GM12865 (cell line): ENCODE measurements around the gene ZNF530.

ENCODE experiments used
- DNase-seq: peaks from one replicate; pipeline ENCODE4 v3.0.0; 2010; ENCODE audit warnings: low read depth
- H3K4me3 ChIP-seq: 2 replicates; pipeline ENCODE4 v1.5.1; 2011; ENCODE audit warnings: mild to moderate bottlenecking, low read depth, low read length, control low read depth
- CTCF ChIP-seq: IDR thresholded peaks from 2 replicates; pipeline ENCODE4 v1.5.1; 2011; ENCODE audit warnings: low read length, control low read depth, low read depth, inconsistent platforms; ENCODE audit not compliant: insufficient read depth; ENCODE audit errors: missing control alignments

ZNF530 gene

DNA sequence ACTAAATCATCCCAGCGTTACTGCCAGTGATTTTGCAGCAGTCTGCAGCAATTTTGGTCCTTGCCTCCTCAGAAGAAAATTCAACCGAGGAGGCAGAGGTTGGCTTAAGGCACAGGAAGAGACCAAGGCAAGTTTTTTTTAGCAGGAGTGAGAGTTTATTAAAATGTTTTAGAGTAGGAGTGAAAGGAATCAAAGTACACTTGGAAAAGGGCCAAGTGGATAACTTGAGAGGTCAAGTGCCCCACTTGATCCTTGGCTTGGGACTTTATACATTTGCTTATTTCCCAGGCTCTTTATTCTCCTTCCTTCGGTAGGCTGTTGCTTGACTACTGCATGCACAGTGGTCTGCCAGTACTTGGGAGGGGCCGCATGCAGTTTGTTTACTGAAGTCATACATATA is 11.4 kb downstream of the ZNF530 start:
- H3K4me3 ChIP-seq, result no peak overlapping the region
- DNase-seq, result no peak
- TF ChIP-seq CTCF, result no peak

DNA sequence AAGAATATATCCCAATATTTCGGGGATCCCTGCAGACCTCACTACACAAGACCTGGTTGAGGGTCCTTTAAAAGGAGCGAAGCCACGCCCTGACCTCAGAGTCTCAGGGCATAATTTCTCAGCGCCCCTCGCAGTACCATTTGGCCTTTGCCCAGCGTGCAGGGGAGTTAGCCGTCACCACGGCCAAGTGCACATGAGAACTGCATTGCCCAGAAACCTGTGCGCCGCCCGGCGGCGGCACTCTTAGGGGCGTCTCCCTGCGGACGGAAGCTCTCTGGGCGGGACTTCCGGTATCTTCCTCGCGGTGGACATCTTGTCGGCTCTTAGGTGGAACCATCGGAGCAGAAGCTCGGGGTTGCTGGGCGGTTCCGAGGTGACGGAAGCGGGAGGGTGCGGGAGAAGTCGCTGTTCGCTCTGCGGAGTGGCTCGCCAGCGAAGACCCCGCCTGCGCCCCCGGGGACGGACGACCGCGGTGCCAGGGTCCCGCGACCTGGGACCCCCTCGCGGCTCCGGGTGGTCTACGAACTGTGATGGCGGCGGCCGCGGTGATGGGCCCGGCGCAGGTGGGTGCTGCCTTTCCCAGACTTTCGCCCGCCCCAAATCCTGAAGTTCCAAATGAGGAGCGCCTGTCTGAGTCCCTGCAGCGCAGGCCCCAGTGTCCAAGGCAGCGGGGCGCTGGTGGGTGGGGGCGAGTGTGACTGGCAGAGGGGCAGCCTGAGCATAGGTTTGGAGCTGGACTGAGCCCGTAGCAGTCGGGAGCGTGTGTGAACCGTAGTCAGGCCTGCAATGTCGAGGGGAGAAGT is 14.5 kb downstream of the ZNF530 start, which contains the start of gene ZNF134:
ZNF134 (plus strand) TSS at position 302 of the 803 bp plus-strand sequence. CDS start 5,227 bp downstream, outside the sequence.
- no peak for TF ChIP-seq CTCF
- peak; percentile 96 for DNase-seq
- peak within 1 kb of the TSS; percentile 83 for H3K4me3 ChIP-seq

GRCh38 chr19:57615346-57615745 is 15.7 kb downstream of the ZNF530 start:
- no peak for TF ChIP-seq CTCF
- DNase-seq, result no peak
- H3K4me3 ChIP-seq, result no peak overlapping the region

- no peak overlapping the region for H3K4me3 ChIP-seq
These were observed 21.1 kb downstream of the ZNF530 start for GRCh38 chr19:57620673-57621348.

GRCh38 chr19:57623091-57623490 is 23.4 kb downstream of the ZNF530 start:
- H3K4me3 ChIP-seq, result no peak overlapping the region
- DNase-seq, result no peak

More at GRCh38 chr19:57620673-57621348, 21.1 kb downstream of the ZNF530 start:
- TF ChIP-seq CTCF, result no peak
- DNase-seq, result peak; percentile 28

DNA sequence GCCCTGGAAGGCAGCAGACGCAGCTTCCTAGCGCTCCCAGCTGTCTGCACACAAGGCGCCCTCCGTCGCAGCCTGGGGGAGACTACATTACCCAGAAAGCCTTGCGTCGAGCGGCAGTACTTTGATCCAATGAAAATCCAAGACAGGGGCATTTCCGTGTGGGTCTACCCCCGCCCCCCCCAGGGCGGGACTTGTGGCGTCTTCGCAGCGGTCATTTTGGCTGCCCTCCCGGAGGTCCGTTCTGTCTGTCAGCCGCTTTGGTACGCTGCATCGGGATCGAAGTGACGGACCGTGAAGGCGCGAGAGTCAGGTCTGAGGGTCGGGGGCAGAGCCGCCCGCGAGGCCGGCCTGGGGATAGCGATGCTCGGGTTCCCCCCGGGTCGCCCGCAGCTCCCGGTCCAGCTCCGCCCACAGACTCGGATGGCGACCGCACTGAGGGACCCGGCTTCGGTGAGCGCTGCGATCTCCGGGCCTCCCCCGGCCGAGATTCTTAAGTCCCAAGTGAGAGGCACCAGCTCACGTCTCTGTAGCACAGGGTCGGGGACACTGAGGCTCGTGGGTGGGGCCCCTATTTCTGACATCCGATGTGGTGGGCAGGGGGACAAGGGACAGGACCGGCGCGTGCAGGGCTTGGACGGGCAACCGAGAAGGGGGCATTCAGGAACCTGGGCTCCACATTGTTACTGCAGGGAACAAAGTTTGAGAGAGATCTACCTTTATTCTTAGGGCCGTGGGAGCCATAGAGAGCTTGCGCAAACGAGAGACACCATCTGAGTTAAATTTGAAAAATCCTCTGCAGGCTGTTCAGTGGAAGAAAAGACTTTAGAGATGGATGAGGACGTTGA is 33.5 kb downstream of the ZNF530 start, which contains the start of gene ZNF211:
ZNF211 (plus strand) TSS at position 182 of the 845 bp plus-strand sequence; CDS start at position 361, 179 bp downstream.
- H3K4me3 ChIP-seq, result peak within 1 kb of the TSS; percentile 78
- no peak for TF ChIP-seq CTCF
- DNase-seq, result peak; percentile 96

More at GRCh38 chr19:57623091-57623490, 23.4 kb downstream of the ZNF530 start:
- no peak for TF ChIP-seq CTCF
